ENCODE results near the gene ADGRE1. TPM values are rescaled to one million over a fixed set of nuclear protein-coding genes. Genes with fewer than 3 reads are reported as not detected.

Gene ADGRE1
- total RNA-seq, result not detected in 2 replicates

GRCh38 chr19:6887316-6887715 is at the start of gene ADGRE1:
TSS of gene ADGRE1 (plus strand) at chr19:6887579. CDS start at chr19:6887609, 30 bp downstream.

Small RNA genes within 50 kb of the gene (small RNA-seq; reads per million reads assigned to genes)
- not detected for gene RF00017

Other genes starting within 250 kb of the ADGRE1 start
- gene TNFSF14, start 217.4 kb upstream of the ADGRE1 start, total RNA-seq, result not detected in 2 replicates
- 0.97 and 3.1 TPM in 2 replicates for gene C3, start 166.9 kb upstream of the ADGRE1 start, total RNA-seq
- gene GPR108, start 150.0 kb upstream of the ADGRE1 start, total RNA-seq, result 40.7 and 49.4 TPM in 2 replicates
- 41.7 and 44.4 TPM in 2 replicates for gene TRIP10, start 147.9 kb upstream of the ADGRE1 start, total RNA-seq
- gene SH2D3A, start 120.1 kb upstream of the ADGRE1 start, total RNA-seq, result not detected in 2 replicates
- not detected in 2 replicates for gene VAV1, start 114.9 kb upstream of the ADGRE1 start, total RNA-seq
- gene MBD3L2B, start 133.9 kb downstream of the ADGRE1 start, total RNA-seq, result not detected in 2 replicates
- not detected in 2 replicates for gene MBD3L5, start 143.0 kb downstream of the ADGRE1 start, total RNA-seq
- not detected in 2 replicates for gene MBD3L4, start 152.6 kb downstream of the ADGRE1 start, total RNA-seq
- gene MBD3L2, start 161.7 kb downstream of the ADGRE1 start, total RNA-seq, result not detected in 2 replicates
- gene MBD3L3, start 171.1 kb downstream of the ADGRE1 start, total RNA-seq, result not detected in 2 replicates
- gene ZNF557, start 182.1 kb downstream of the ADGRE1 start, total RNA-seq, result 15.8 and 22.9 TPM in 2 replicates

Measured in hair follicle dermal papilla cell (primary cell).